Esophagus squamous epithelium (tissue), 5 donors: ENCODE measurements around the gene PIBF1. TPM values are rescaled to one million over a fixed set of nuclear protein-coding genes. Genes with fewer than 3 reads are reported as not detected.
A peak's percentile ranks its signal among the peaks of the same experiment; 100 is the strongest.
"Not testable (repeated sequence)": the region's sequence is repeated elsewhere in the genome, so short reads cannot be mapped to it uniquely, and the experiment has no call there.

Experiments used
- DNase-seq: peaks from one replicate; lab custom pipeline; 2025; lab: John Stamatoyannopoulos, UW
- H3K27ac ChIP-seq, 4 donors: fragments of 200-600 bp; sonication (generic); one replicate each; pipeline ENCODE4 v1.5.1; 2016 to 2019; ENCODE audit warnings: mild to moderate bottlenecking in 1 of 4
- H3K27me3 ChIP-seq, 4 donors: fragments of 200-600 bp; sonication (generic); 1 replicate in 3 of 4; 2 replicates in 1 of 4; pipeline versions ENCODE4 v1.5.1 to v1.6.0; 2017 to 2021; ENCODE audit warnings: antibody characterized with exemption in 1 of 4
- H3K36me3 ChIP-seq, 3 donors: fragments of 200-600 bp; sonication (generic); one replicate each; pipeline ENCODE4 v1.5.1; 2016 to 2019
- H3K4me1 ChIP-seq, 3 donors: fragments of 200-600 bp; sonication (generic); one replicate each; pipeline ENCODE4 v1.5.1; 2017 to 2019
- H3K4me3 ChIP-seq, 4 donors: fragments of 200-600 bp; sonication (generic); 1 replicate in 3 of 4; 2 replicates in 1 of 4; pipeline ENCODE4 v1.5.1; 2016 to 2019; ENCODE audit warnings: mild to moderate bottlenecking in 2 of 4, moderate library complexity in 1 of 4
- H3K9me3 ChIP-seq, 3 donors: fragments of 200-600 bp; sonication (generic); one replicate each; pipeline ENCODE4 v1.5.1; 2016 to 2019
- CTCF ChIP-seq, 6 experiments: fragments of 450-650 bp in 4 of 6; fragments of 200-600 bp in 2 of 6; sonication (generic) in 2 of 6; IDR thresholded peaks; one replicate each; pipeline ENCODE4 v1.5.1; 2016 to 2019; ENCODE audit warnings: antibody characterized with exemption in 6 of 6, mild to moderate bottlenecking in 4 of 6, moderate library complexity in 4 of 6
- POLR2A ChIP-seq, 4 donors: fragments of 450-650 bp; IDR thresholded peaks; one replicate each; pipeline ENCODE4 v1.6.1; 2017; ENCODE audit warnings: antibody characterized with exemption in 4 of 4, mild to moderate bottlenecking in 4 of 4, moderate library complexity in 3 of 4
- WGBS, 2 donors: methylation state at CpG; one replicate each; pipeline ENCODE4 v1.1.5; 2018; 5-methylcytosine and 5-hydroxymethylcytosine counted together
- intact Hi-C: fragments of 100-400 bp; cut with DNase I; formaldehyde crosslinking; loops from one replicate; pipeline ENCODE4 v1.15.0; 2022
- total RNA-seq, 4 donors: library from RNA; depleted of rRNA; stranded (reverse); fragments of >200 nt; gene quantifications; one replicate each; pipeline ENCODE4 v1.1.0, GENCODE V29; 2016
- donor health status: DM: yes; HTN: yes; CAD: no.

The PIBF1 gene
- total RNA-seq, 4 donors from 2014 or later, result 10.6 to 18.7 (median 11.9) TPM

GRCh38 chr13:72798817-72799216 is 16.9 kb downstream of the PIBF1 start:
- intact Hi-C loops, result no loop called here

GRCh38 chr13:72804301-72804700 is 22.4 kb downstream of the PIBF1 start:
- intact Hi-C loops, result no loop called here
- WGBS, 2 donors, result 78 to 100% methylated on average over 1 of the region's 1 CpG
- Histone ChIP-seq H3K36me3 (peaks cover 0 to 64% (median 0%) of the 10 kb centered on the region in 3 donors), H3K4me3 (no peak overlapping the region), H3K27me3 (no peaks in the 10 kb centered on the region), H3K9me3 (no peaks in the 10 kb centered on the region), H3K27ac (no peak overlapping the region), H3K4me1 (peaks cover 0 to 21% (median 0%) of the 10 kb centered on the region in 3 donors)
- no peak for DNase-seq
- TF ChIP-seq POLR2A (IDR thresholded peaks at IDR 0.05) (no peak), CTCF (IDR thresholded peaks at IDR 0.05) (no peak)

More at GRCh38 chr13:72798817-72799216, 16.9 kb downstream of the PIBF1 start:
- Histone ChIP-seq H3K36me3 (peaks cover 4 to 88% (median 5%) of the 10 kb centered on the region in 3 donors), H3K27me3 (no peaks in the 10 kb centered on the region), H3K27ac (no peak overlapping the region), H3K4me1 (peaks cover 0 to 15% (median 0%) of the 10 kb centered on the region in 3 donors), H3K4me3 (no peak overlapping the region), H3K9me3 (no peaks in the 10 kb centered on the region)
- TF ChIP-seq CTCF (IDR thresholded peaks at IDR 0.05) (no peak), POLR2A (IDR thresholded peaks at IDR 0.05) (no peak)
- 63 to 80% methylated on average over 3 of the region's 3 CpGs for WGBS, 2 donors
- no peak for DNase-seq

- H3K36me3 ChIP-seq, result peaks cover 0 to 50% (median 0%) of the 10 kb centered on the region in 3 donors
- H3K27ac ChIP-seq, result no peak overlapping the region
- H3K9me3 ChIP-seq, result no peaks in the 10 kb centered on the region
- TF ChIP-seq POLR2A (IDR thresholded peaks at IDR 0.05) (no peak), CTCF (IDR thresholded peaks at IDR 0.05) (no peak)
- no peak overlapping the region for H3K4me3 ChIP-seq
- DNase-seq, result no peak
- 94 to 96% methylated on average over 1 of the region's 1 CpG for WGBS, 2 donors
- H3K4me1 ChIP-seq, result peaks cover 0 to 13% (median 0%) of the 10 kb centered on the region in 3 donors
- intact Hi-C loops, result no loop called here
- no peaks in the 10 kb centered on the region for H3K27me3 ChIP-seq
Measured at GRCh38 chr13:72805676-72806346, 23.9 kb downstream of the PIBF1 start.

GRCh38 chr13:72806514-72806913 is 24.6 kb downstream of the PIBF1 start:
- H3K4me3 ChIP-seq, H3K27me3 ChIP-seq, H3K9me3 ChIP-seq, DNase-seq, H3K27ac ChIP-seq, intact Hi-C loops, H3K4me1 ChIP-seq: not testable (repeated sequence)
- WGBS, 2 donors, result 100% methylated on average over 1 of the region's 1 CpG
- H3K36me3 ChIP-seq, result peaks cover 0 to 46% (median 0%) of the 10 kb centered on the region in 3 donors

- DNase-seq, result no peak
- no peak overlapping the region for H3K4me3 ChIP-seq
- TF ChIP-seq CTCF (IDR thresholded peaks at IDR 0.05), result peak in 5 of 6 experiments; percentile 19 to 66 (median 43)
- TF ChIP-seq POLR2A (IDR thresholded peaks at IDR 0.05), result no peak
- peaks cover 0 to 6% (median 0%) of the 10 kb centered on the region in 3 donors for H3K4me1 ChIP-seq
- peaks cover 0 to 44% (median 0%) of the 10 kb centered on the region in 3 donors for H3K36me3 ChIP-seq
- peak overlapping the region in 1 of 4 donors; percentile 27 for H3K27ac ChIP-seq
- no peaks in the 10 kb centered on the region for H3K27me3 ChIP-seq
- intact Hi-C loops, result no loop called here
- 9 to 14% methylated on average over 1 of the region's 1 CpG for WGBS, 2 donors
- no peaks in the 10 kb centered on the region for H3K9me3 ChIP-seq
Measured at GRCh38 chr13:72808917-72809500, 27.1 kb downstream of the PIBF1 start.
